A549 (cell line): Measurements from ENCODE around the gene HTRA2.

Source experiments
- CHD2 ChIP-seq: fragments of 150-350 bp; IDR thresholded peaks from 2 replicates; pipeline ENCODE4 v1.6.1; 2014; ENCODE audit warnings: low read length; ENCODE audit not compliant: partially characterized antibody
- CTCF ChIP-seq: fragments of >200 bp; sonication (Bioruptor Twin); formaldehyde crosslinking; IDR thresholded peaks from 3 replicates; pipeline ENCODE4 v1.5.1; 2016
- EP300 ChIP-seq, 2 experiments: fragments of >200 bp; sonication (Bioruptor Twin); formaldehyde crosslinking; IDR thresholded peaks; 2 replicates in 1 of 2; 3 replicates in 1 of 2; pipeline ENCODE4 v1.6.1; 2016 to 2017
- HDAC2 ChIP-seq: fragments of 200-600 bp; sonication (generic); IDR thresholded peaks from 2 replicates; pipeline ENCODE4 v1.6.1; 2016
- JUN ChIP-seq, 2 experiments: fragments of >200 bp; sonication (Bioruptor Twin); formaldehyde crosslinking; IDR thresholded peaks; 2 replicates in 1 of 2; 3 replicates in 1 of 2; pipeline ENCODE4 v1.6.1; 2016 to 2017
- KDM1A ChIP-seq: fragments of 200-600 bp; sonication (generic); IDR thresholded peaks from 2 replicates; pipeline ENCODE4 v1.6.1; 2016; ENCODE audit warnings: low read depth, mild to moderate bottlenecking
- MYC ChIP-seq: IDR thresholded peaks from 2 replicates; pipeline ENCODE4 v1.6.1; 2012; ENCODE audit warnings: mild to moderate bottlenecking, inconsistent platforms, low read length, improper control_type of control experiment, borderline replicate concordance
- POLR2A ChIP-seq: IDR thresholded peaks from 2 replicates; pipeline ENCODE4 v1.6.1; 2012; ENCODE audit warnings: mild to moderate bottlenecking, low read length
- RCOR1 ChIP-seq: fragments of 150-350 bp; IDR thresholded peaks from 2 replicates; pipeline ENCODE4 v1.6.1; 2014; ENCODE audit warnings: antibody characterized with exemption, low read length, low read depth
- TP53 ChIP-seq: fragments of 250-450 bp; sonication (Bioruptor Pico); IDR thresholded peaks from 2 replicates; pipeline ENCODE4 v1.5.0; 2021; ENCODE audit warnings: mild to moderate bottlenecking, moderate library complexity
- ZFP36 ChIP-seq: fragments of 450-650 bp; IDR thresholded peaks from 2 replicates; pipeline ENCODE4 v1.6.1; 2014; ENCODE audit warnings: borderline replicate concordance; ENCODE audit not compliant: partially characterized antibody

- no peak for TF ChIP-seq CHD2
- no peak for TF ChIP-seq CTCF
- TF ChIP-seq TP53 (CRISPR knock-in tag), result no peak
- no peak for TF ChIP-seq RCOR1
- TF ChIP-seq MYC, result no peak
- TF ChIP-seq ZFP36, result no peak
- no peak for TF ChIP-seq EP300 (IDR thresholded peaks at IDR 0.05)
- no peak for TF ChIP-seq POLR2A
- TF ChIP-seq HDAC2, result no peak
- TF ChIP-seq KDM1A, result no peak
- no peak for TF ChIP-seq JUN (IDR thresholded peaks at IDR 0.05)
Observed at GRCh38 chr2:74496997-74497776, 32.5 kb upstream of the HTRA2 start.
